ENCODE results near the gene DIPK2A.

Gene DIPK2A

DNA sequence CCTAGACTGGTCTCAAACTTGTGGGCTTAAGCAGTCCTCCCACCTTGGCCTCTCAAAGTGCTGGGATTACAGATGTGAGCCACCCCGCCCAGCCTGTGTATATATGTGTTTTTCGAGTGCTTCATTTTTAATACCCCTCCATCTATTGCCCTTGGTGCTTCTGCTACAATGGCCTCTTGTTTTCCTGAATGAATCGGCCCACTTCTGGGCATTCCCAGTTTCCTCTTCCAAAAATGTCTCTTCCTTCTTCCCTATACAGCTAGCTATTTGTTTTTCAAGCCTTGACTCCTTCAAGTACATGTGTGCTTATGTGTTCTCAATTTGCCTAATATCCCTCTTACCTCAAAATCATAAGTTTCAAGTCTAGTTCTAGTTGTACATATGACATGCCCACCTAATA is 16.7 kb downstream of the DIPK2A start:
- no peak for FAIRE-seq
- TF ChIP-seq, protein P1, sequence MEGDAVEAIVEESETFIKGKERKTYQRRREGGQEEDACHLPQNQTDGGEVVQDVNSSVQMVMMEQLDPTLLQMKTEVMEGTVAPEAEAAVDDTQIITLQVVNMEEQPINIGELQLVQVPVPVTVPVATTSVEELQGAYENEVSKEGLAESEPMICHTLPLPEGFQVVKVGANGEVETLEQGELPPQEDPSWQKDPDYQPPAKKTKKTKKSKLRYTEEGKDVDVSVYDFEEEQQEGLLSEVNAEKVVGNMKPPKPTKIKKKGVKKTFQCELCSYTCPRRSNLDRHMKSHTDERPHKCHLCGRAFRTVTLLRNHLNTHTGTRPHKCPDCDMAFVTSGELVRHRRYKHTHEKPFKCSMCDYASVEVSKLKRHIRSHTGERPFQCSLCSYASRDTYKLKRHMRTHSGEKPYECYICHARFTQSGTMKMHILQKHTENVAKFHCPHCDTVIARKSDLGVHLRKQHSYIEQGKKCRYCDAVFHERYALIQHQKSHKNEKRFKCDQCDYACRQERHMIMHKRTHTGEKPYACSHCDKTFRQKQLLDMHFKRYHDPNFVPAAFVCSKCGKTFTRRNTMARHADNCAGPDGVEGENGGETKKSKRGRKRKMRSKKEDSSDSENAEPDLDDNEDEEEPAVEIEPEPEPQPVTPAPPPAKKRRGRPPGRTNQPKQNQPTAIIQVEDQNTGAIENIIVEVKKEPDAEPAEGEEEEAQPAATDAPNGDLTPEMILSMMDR (IDR thresholded peaks at IDR 0.05; ENCODE audit: insufficient read depth, missing control alignments): no peak
- no peak for DNase-seq (ENCODE audit: insufficient read length, low spot score)

DNA sequence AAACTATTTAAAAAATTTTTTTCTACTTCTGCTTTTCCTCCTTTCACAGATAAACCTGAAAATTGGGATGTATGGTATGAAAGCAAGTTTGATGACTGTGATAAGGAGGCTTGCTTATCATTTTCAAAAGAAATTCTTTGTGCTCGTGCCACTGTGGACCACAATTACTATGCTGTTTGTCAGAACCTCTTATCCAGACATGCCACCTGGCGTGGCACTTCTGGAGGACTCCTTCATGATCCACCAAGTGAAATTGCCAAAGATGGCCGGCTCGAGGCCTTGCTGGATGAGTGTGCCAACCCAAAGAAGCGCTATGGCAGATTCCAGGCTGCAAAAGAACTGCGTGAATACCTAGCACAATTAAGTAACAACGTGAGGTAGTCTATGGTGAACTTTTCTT is 17.8 kb downstream of the DIPK2A start:
- no peak for FAIRE-seq
- TF ChIP-seq, protein P1 (IDR thresholded peaks at IDR 0.05; ENCODE audit: insufficient read depth, missing control alignments): no peak

DNA sequence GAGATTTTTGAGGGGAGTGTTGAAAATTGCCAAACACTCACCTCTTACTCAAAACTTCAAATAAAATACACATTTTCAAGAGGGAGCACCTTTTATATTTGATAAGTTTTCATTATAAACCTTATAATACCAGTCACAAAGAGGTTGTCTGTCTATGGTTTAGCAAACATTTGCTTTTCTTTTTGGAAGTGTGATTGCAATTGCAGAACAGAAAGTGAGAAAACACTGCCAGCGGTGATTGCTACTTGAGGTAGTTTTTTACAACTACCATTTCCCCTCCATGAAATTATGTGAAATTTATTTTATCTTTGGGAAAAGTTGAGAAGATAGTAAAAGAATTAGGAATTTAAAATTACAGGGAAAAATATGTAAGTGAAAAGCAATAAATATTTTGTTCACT is 20.1 kb downstream of the DIPK2A start:
- FAIRE-seq (no peak), DNase-seq (ENCODE audit: insufficient read length, low spot score) (no peak)
- TF ChIP-seq, protein P1 (IDR thresholded peaks at IDR 0.05; ENCODE audit: insufficient read depth, missing control alignments): no peak

More for the DNA sequence above, 17.8 kb downstream of the DIPK2A start:
- DNase-seq (ENCODE audit: insufficient read length, low spot score): no peak

DNA sequence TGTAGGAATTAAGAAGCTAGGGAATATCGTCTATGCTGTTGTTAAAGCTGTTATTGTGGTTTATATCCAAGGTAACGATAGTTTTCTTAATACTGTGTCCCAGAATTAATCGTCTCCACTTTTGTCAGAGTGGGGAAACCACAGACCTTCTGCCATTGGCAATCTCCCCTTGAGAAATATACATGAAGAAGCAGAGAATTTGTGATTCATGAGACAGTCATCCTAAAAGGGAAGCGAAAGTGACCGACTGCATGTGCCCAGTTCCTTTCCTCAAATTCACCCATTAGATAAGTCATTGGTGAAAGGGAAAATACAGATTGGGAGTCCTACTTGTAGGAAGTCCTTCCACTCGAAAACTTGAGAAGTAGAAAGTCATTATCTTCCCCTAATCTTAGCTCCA is 26.6 kb downstream of the DIPK2A start:
- no peak for FAIRE-seq
- TF ChIP-seq, protein P1 (IDR thresholded peaks at IDR 0.05; ENCODE audit: insufficient read depth, missing control alignments): no peak
- no peak for DNase-seq (ENCODE audit: insufficient read length, low spot score)

DNA sequence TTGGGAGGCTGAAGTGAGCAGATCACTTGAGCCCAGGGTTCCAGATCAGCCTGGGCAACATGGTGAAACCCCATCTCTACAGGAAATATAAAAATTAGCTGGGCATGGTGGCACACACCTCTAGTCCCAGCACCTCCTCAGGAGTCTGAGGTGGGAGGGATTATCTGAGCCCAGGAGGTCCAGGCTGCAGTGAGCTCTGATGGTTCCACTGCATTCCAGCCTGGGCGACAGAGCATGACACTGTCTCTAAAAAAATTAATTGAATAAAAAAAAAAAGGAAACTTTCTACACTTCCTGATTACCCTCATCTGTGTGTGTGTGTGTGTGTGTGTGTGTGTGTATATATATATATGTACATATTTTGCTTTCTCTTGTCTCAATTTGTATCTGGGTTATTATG is 31.4 kb downstream of the DIPK2A start:
- no peak for DNase-seq (ENCODE audit: insufficient read length, low spot score)

DNA sequence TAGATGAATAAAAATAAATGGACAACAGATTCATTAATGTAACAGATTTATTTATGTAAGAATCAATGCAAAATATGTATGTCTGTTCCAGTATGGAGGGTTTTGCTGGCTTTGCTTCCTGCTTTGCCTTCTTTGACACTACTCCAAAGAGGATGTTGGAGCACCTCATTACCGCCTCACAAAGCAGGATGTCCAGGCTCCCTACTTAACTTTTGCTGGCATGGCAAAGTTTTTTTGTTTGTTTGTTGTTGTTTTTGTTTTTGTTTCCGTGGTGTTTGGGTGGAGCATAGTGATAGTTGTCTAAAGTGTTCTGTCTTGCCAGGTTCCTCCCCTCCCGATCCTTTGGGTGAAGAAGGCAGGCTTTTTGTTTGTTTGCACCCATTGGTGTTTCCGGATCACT is 38.7 kb downstream of the DIPK2A start:
- FAIRE-seq (no peak), DNase-seq (ENCODE audit: insufficient read length, low spot score) (no peak)
- TF ChIP-seq, protein P1 (IDR thresholded peaks at IDR 0.05; ENCODE audit: insufficient read depth, missing control alignments): no peak

More for the DNA sequence above, 31.4 kb downstream of the DIPK2A start:
- FAIRE-seq: no peak
- TF ChIP-seq, protein P1 (IDR thresholded peaks at IDR 0.05; ENCODE audit: insufficient read depth, missing control alignments): no peak

DNA sequence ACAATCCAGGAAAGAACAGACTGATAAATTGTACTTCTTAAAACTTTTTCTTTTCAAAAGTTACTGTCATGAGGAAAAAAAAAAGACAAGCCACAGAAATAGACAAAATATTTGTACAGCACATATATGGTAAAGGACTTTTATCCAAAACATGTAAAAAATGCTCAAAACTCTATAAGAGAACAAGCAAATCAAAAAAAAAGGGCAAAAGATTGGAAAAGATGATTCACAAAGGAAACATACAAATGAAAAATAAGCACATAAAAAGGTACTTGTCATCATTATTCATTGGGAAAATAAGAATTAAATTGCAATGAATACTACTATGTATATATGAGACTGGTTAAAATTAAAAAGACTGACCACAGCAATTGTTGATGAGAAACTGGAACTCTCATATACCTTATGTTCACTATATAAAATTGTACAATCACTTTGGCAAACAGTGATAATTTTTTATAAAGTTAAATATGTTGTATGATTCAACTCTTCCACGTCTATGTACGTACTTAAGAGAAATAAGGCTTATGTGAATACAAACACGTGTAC is 39.7 kb downstream of the DIPK2A start:
- DNase-seq (ENCODE audit: insufficient read length, low spot score) (no peak), FAIRE-seq (no peak)
- TF ChIP-seq, protein P1 (IDR thresholded peaks at IDR 0.05; ENCODE audit: insufficient read depth, missing control alignments): no peak

Measured in D721Med (cell line).